ENCODE results near the gene SELENOS. TPM values are rescaled to one million over a fixed set of nuclear protein-coding genes. Genes with fewer than 3 reads are reported as not detected.
A peak's percentile ranks its signal among the peaks of the same experiment; 100 is the strongest.

SELENOS gene
- total RNA-seq, 1 donor from 2014 or later, result 84.8 TPM

DNA sequence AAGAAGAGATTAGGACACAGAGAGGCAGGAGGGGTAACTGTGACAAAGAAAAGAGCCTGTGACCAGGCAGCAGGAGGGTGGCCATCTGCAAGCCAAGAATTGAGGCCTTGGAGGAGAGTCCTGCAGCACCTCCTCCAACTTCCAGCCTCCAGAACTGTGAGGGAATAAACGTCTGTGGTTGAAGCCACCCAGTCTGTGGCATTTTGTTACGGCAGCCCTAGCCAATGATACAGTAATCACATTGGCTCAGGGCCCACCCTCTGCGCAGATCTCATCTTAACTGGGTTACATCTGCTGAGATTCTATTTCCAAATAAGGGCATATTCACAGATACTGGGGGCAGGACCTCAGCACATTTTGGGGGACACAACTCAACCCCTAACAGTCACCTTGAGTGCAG lies 11.3 kb downstream of the SELENOS start:
- TF ChIP-seq, protein P1, sequence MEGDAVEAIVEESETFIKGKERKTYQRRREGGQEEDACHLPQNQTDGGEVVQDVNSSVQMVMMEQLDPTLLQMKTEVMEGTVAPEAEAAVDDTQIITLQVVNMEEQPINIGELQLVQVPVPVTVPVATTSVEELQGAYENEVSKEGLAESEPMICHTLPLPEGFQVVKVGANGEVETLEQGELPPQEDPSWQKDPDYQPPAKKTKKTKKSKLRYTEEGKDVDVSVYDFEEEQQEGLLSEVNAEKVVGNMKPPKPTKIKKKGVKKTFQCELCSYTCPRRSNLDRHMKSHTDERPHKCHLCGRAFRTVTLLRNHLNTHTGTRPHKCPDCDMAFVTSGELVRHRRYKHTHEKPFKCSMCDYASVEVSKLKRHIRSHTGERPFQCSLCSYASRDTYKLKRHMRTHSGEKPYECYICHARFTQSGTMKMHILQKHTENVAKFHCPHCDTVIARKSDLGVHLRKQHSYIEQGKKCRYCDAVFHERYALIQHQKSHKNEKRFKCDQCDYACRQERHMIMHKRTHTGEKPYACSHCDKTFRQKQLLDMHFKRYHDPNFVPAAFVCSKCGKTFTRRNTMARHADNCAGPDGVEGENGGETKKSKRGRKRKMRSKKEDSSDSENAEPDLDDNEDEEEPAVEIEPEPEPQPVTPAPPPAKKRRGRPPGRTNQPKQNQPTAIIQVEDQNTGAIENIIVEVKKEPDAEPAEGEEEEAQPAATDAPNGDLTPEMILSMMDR (IDR thresholded peaks at IDR 0.05), result no peak
- Mint-ChIP-seq H3K36me3 (ENCODE audit: low read depth) (peaks cover 11% of the 10 kb centered on the region), H3K9me3 (ENCODE audit: low read depth) (no peaks in the 10 kb centered on the region), H3K27ac (ENCODE audit: unreplicated experiment) (no peak overlapping the region), H3K4me3 (ENCODE audit: unreplicated experiment) (no peak overlapping the region), H3K27me3 (ENCODE audit: low read depth) (no peaks in the 10 kb centered on the region), H3K4me1 (ENCODE audit: low read depth) (no peaks in the 10 kb centered on the region)
- DNase-seq (ENCODE audit: low spot score), result no peak

DNA sequence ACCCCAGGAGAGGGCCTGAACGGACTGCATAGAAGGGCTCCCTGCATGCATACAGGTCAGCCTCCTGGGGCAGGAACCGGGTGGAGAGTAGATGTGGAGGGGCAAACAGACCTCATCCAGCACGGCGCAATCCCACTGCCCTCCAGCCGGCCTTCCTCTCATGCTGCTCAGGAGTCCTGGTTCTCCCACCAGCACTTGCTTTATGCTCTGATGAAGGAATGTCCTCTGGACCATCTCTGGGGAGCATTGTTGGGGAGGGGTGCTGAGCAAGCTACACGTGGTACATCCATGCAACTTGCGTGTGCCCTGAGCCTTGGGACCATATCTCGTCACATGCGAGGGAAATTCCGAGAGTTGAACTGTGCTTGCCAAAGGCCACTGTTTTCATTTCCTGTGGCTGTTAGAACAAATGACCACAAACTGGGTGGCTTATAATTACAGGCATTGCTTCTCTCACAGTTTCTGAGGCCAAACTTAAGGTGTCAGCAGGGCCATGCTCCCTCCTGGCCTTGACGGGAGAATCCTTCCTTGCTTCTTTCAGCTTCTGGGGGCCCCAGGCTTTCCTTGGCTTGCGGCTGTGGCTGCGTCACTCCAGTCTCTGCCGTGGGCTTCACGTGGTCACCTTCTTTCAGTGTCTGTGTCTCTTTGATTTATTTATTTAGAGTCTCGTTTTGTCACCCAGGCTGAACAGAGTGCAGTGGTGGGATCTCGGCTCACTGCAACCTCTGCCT lies 12.2 kb downstream of the SELENOS start:
- Mint-ChIP-seq H3K4me1 (ENCODE audit: low read depth) (no peaks in the 10 kb centered on the region), H3K27ac (ENCODE audit: unreplicated experiment) (no peak overlapping the region), H3K27me3 (ENCODE audit: low read depth) (no peaks in the 10 kb centered on the region), H3K9me3 (ENCODE audit: low read depth) (no peaks in the 10 kb centered on the region), H3K36me3 (ENCODE audit: low read depth) (peaks cover 6% of the 10 kb centered on the region), H3K4me3 (ENCODE audit: unreplicated experiment) (no peak overlapping the region)
- DNase-seq (ENCODE audit: low spot score), result no peak
- TF ChIP-seq, protein P1 (IDR thresholded peaks at IDR 0.05), result no peak

DNA sequence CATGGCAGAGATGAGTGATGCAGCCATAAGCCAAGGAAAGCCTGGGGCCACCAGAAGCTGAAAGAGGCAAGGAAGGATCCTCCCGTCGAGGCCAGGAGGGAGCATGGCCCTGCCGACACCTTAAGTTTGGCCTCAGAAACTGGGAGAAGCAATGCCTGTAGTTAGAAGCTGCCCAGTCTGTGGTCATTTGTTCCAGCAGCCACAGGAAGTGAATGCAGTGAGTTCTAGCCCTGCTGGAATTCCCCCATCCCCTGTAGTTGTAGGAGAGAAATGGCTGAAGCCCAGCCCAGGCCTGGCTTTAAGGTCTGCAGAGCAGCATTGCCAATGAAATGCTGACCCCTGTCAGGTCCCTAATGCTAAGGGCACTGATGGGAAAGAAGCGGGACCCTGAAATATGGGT lies 13.3 kb downstream of the SELENOS start:
- Mint-ChIP-seq H3K27ac (ENCODE audit: unreplicated experiment) (no peak overlapping the region), H3K36me3 (ENCODE audit: low read depth) (no peaks in the 10 kb centered on the region), H3K4me1 (ENCODE audit: low read depth) (no peaks in the 10 kb centered on the region), H3K27me3 (ENCODE audit: low read depth) (no peaks in the 10 kb centered on the region), H3K4me3 (ENCODE audit: unreplicated experiment) (no peak overlapping the region), H3K9me3 (ENCODE audit: low read depth) (no peaks in the 10 kb centered on the region)
- TF ChIP-seq, protein P1 (IDR thresholded peaks at IDR 0.05), result no peak
- DNase-seq (ENCODE audit: low spot score), result no peak

DNA sequence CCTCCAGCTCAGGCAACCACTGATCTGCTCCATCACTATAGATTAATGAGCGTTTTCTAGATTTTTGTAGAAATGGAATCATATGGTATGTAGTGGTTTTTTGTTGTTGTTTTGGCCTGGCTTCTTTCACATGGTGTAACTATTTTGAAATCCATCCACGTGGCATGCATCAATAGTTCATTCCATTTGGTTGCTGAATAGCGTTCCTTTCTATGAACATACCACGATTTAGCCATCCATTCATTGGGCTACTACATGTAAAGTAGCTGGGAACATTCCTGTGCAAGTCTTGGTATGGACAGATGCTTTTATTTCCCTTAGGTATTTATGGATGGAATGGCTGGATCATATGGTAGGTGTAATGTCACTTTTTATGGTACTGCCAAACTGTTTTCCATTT lies 14.7 kb downstream of the SELENOS start:
- Mint-ChIP-seq H3K36me3 (ENCODE audit: low read depth) (no peaks in the 10 kb centered on the region), H3K27ac (ENCODE audit: unreplicated experiment) (no peak overlapping the region), H3K4me1 (ENCODE audit: low read depth) (peaks cover 5% of the 10 kb centered on the region), H3K4me3 (ENCODE audit: unreplicated experiment) (no peak overlapping the region), H3K9me3 (ENCODE audit: low read depth) (no peaks in the 10 kb centered on the region), H3K27me3 (ENCODE audit: low read depth) (peaks cover 3% of the 10 kb centered on the region)
- TF ChIP-seq, protein P1 (IDR thresholded peaks at IDR 0.05), result no peak
- DNase-seq (ENCODE audit: low spot score), result no peak

DNA sequence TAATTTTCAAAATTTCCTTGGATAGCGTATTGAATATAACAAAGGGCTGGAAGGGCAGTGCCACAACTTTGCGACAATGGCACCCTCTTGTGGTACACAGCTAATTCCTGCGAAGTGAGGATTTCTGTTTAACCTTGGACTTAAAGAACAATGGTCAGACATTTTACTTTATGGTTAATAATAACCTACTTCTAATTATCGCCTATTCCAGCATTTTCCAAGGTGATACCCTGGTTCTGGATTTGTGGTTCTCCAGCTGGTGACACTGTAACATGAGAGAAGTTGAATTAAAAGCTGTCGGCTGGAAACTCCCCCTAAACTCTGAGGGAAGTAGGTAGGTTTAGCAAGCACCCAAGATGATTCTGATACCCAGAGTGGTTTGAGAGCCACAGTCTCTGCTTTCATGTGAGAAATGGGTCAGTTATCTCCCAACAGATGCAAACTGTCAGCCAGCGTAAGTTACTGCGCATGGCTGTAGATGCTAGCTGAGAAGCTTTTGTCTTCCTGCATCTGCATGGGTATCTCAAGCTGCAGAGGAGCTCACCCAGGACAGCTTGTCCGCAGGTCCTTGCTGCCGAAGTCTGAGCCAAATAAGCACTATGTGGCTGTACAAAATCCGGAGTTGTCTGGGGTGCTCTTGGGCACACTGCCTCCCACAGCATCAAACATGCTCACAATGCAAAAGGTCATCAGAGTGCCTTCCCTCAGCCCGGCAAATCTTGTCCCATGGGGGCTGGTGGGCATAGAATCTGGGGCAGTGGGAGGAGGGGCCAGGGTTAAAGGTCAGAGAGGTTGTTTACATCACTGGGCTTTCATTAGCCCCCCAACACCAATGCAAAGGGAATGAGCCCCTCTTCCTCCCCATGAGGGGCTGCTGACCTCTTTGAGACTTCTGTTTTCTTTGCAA lies 18.8 kb downstream of the SELENOS start:
- no peaks in the 10 kb centered on the region for H3K36me3 Mint-ChIP-seq (ENCODE audit: low read depth)
- no peak overlapping the region for H3K4me3 Mint-ChIP-seq (ENCODE audit: unreplicated experiment)
- TF ChIP-seq, protein P1 (IDR thresholded peaks at IDR 0.05), result peak; percentile 97
- H3K9me3 Mint-ChIP-seq (ENCODE audit: low read depth), result no peaks in the 10 kb centered on the region
- peaks cover 3% of the 10 kb centered on the region for H3K27me3 Mint-ChIP-seq (ENCODE audit: low read depth)
- DNase-seq (ENCODE audit: low spot score), result no peak
- peaks cover 5% of the 10 kb centered on the region for H3K4me1 Mint-ChIP-seq (ENCODE audit: low read depth)
- no peak overlapping the region for H3K27ac Mint-ChIP-seq (ENCODE audit: unreplicated experiment)

Data from chondrocyte (in vitro differentiated cells).